Stimulated activated CD4-positive, alpha-beta T cell treated with anti-CD3 and anti-CD28 coated beads, Interleukin-4, amount 100 ng/mL, for 24 hours (primary cell): ENCODE results near the gene SIVA1.

Source experiments
- DNase-seq: peaks from one replicate; pipeline ENCODE4 v3.0.0-alpha.2; 2020

SIVA1 gene

GRCh38 chr14:104799244-104800014 lies 46.5 kb downstream of the SIVA1 start:
- DNase-seq: no peak

GRCh38 chr14:104800015-104800770 lies 47.2 kb downstream of the SIVA1 start:
- DNase-seq: peak; percentile 78

- peak; percentile 63 for DNase-seq
These were observed 48.0 kb downstream of the SIVA1 start, which contains the start of gene ZBTB42 for GRCh38 chr14:104800771-104801519. TSS of gene ZBTB42 (plus strand) at chr14:104801101. CDS start at chr14:104801198, 97 bp downstream.

- DNase-seq: no peak
These were observed 48.8 kb downstream of the SIVA1 start for GRCh38 chr14:104801520-104802393.

GRCh38 chr14:104802394-104803184 lies 49.6 kb downstream of the SIVA1 start:
- no peak for DNase-seq

- DNase-seq: no peak
These were observed 50.4 kb downstream of the SIVA1 start for GRCh38 chr14:104803280-104803911.

- DNase-seq: no peak
These were observed 51.0 kb downstream of the SIVA1 start for GRCh38 chr14:104803912-104804410.

GRCh38 chr14:104804481-104805325 lies 51.8 kb downstream of the SIVA1 start:
- no peak for DNase-seq

- DNase-seq: no peak
These were observed 52.4 kb downstream of the SIVA1 start for GRCh38 chr14:104805326-104805678.

GRCh38 chr14:104805941-104806624 lies 53.1 kb downstream of the SIVA1 start:
- no peak for DNase-seq

- no peak for DNase-seq
These were observed 53.9 kb downstream of the SIVA1 start for GRCh38 chr14:104806625-104807465.

- DNase-seq: no peak
These were observed 55.5 kb downstream of the SIVA1 start for GRCh38 chr14:104808456-104808855.
